GM19463 (cell line): ENCODE data around the gene ZNF417.
"Not testable (repeated sequence)": the region's sequence is repeated elsewhere in the genome, so short reads cannot be mapped to it uniquely, and the experiment has no call there.

Experiments used
- ATAC-seq: cut with Tn5 transposase; IDR thresholded peaks from one replicate; pipeline ENCODE4 v1.9.1; 2021; ENCODE audit warnings: mild to moderate bottlenecking, moderate library complexity; ENCODE audit not compliant: unreplicated experiment

The ZNF417 gene

DNA sequence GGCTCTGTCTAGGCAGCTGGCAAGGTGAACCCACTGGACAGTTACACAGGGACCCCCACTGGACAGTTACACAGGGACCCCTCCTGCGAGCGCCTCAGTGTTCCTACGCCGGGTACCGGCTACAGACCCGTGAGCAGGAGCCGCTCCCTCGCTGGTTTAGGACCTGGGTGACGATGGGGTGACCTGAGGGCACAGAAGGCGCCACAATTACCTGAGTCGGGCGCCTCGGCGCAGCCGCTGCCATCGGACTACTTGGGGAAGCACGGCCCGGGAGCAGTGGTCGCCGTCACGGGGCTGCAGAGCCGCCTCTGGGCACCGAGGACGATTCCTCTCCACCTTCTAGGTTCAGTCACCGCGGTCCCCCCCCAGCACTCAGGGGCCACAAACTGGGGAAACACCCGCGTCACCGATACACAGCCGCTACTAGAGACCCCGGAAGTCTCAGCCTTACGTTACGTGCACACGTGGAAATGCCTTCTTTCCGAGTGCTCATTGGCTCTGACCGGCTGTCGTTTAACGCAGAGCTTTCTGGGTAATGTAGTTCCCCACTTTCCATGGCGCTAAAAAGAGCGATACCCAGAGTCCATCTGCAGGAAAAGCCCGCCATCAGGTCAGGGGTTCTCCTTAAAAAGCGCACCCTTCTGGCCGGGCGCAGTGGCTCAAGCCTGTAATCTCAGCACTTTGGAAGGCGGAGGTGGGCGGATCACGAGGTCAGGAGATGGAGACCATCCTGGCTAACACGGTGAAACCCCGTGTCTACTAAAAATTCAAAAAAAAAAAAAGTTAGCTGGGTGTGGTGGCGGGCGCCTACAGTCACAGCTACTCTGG lies at the start of gene ZNF417:
TSS of gene ZNF417 (minus strand) at position 425 of the 828 bp plus-strand sequence. CDS start at position 244, 181 bp downstream.
- ATAC-seq = peak; percentile 99

DNA sequence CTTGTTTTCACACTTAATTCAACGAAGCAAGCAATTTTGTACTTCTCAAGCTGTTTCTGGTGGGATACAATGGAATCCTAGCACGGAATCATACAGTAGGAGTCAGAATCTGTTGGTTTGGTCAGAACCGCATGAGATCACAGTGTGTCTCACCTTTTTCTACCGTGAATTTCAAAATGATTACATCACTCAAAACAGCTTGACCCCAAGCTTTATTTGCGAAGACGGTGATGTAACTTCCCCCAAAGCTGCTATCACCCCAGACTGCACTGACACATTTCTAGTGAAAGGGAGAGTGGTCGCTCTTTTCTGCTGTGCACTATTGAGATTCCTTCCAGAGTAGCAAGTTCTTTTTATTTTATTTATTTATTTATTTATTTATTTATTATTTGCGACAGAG lies 48.4 kb upstream of the ZNF417 start:
- no peak for ATAC-seq

DNA sequence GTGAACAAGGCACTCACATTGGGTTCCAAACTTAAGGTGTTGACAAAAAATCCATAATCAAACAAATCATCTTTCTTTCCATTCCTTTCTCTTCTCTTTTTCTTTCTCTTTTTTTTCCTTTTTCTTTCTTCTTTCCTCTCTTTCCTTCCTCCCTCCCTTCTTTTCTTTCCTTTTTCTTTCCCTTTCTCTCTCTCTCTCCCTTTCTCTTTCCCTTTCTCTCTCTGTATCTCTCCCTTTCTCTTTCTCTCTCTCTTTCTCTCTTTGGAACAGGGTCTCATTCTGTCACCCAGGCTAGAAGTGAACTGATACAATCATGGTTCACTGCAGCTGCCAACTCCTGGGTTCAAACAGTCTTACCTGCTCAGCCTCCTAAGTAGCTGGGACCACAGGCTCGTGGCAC lies 45.4 kb upstream of the ZNF417 start:
- no peak for ATAC-seq

DNA sequence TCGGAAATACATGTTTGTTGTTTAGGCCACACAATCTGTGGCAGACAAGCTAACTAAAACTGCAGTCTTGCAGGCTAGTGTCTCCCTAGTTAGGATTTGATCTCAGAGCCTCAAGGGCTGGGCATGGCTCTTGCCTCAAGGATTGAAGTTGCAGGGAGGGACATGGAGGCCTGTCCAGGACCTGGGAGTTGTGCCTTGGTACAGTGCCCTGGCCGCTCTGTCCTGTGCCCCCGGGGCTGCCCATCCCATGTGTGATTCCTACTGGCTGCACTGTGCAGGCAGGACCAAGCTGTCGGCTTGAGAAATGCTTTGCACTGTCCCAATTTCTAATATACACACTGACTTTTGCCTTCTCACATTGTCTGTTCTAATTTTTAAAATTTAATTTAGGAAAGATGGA lies 38.6 kb upstream of the ZNF417 start:
- no peak for ATAC-seq

DNA sequence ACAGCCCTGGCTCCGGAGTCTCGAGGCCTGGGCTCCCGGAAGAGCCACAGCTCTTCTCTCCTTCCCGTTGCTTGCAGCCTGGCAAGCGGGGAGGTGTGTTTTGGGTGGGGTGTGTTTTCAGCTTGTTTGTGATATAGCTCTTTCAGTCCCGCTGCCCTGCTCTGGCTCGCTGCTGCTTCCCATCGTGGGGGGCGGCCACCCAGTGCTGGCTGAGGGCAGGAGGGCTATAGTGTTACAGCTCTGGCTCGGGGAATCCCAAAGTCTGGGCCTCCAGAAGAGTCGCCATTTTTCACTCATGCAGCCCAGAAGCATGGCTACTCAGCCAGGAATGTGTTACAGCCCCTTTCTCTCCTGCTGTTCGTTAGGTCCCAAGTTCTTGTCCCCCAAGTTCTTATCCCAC lies 33.3 kb upstream of the ZNF417 start:
- ATAC-seq = no peak

DNA sequence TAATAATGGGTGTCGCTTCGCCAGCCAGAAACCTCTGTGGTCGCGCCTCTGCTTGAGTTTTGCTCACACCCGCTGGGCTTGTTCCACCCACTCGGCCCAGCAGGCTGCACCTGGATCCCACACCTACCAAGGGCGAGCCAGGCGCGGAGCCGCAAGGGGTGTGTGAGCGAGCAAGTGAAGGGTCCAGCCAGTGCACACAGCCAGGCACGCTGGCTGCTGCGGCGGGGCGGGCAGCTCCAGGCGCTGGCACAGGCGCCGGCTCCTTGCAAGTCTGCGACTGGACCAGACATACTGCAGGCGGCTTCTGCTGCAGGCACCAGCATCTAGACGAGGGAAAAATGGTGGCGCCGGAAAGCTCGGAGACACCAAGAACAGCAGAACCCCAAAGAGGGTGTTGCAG lies 32.9 kb upstream of the ZNF417 start:
- no peak for ATAC-seq

DNA sequence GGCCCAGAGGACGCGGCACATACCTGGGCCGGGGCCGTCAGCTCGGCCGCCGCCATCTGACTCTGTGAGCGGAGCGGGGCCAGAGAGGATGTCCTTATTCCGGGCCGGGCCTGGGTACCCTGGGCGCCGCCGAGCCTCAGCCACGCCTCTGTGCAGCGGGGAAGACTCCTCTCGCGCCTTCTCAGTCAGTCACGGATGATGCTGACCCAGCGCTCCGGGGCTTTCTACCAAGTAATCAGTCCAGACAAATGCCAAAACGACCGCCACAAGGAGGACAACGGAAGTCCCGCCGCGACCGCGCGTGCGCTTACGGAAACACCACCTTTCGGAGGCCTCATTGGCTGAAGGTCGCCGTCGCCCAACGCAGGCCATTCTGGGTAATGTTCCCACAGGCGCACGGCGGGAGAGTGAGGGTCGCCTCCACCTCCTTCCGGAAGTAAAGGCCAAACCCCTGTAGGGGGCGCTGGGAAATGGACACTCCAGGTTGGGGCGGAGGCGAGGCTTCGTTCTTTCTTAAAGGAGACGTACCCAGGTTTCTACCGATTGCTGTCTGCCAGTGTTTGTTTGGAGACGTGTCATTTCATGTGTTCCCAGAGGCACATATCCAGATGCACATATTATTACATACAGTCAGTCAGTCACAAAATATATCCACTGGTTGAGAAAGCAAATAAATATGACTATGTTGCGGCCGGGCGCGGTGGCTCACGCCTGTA lies 31.2 kb upstream of the ZNF417 start, which contains the start of gene ZNF256:
TSS of gene ZNF256 (minus strand) at position 288 of the 716 bp plus-strand sequence. CDS start at position 56, 232 bp downstream.
- ATAC-seq = peak; percentile 94

DNA sequence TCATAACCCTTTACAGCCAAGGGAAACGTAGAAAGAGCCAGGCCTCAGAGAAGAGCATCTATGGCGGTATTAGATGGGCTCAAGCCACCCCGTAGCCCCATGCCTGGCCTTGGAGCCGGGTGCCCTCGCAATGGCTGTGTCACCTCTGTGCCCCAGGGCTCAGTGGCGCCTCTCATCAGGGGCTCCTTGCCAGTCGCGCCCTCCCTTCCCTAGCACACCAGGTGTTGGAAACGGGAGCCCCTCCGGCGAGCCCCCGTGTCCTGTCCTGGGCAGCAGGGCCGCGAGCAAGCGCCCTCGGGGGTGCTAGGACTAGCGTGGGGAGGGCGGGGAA lies 30.7 kb upstream of the ZNF417 start:
- ATAC-seq = no peak

DNA sequence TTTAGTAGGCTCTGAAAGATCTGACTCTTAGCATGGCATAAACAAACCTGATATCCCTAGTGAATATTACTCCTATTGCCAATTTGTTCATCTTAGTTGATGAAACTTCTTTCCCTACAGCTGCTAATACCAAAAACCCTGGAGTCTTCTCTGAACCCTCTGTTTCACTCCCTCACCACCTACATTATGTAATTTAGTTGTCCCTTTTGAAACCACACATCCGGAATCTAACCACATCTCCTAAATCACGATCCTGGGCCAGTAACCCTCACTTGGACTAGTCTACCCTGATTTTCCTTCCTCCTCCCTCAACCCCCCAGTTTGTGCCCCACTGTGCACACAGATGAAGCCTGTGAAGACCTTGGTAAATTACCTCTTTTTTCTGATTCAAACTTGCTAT lies 29.9 kb upstream of the ZNF417 start:
- ATAC-seq = no peak

DNA sequence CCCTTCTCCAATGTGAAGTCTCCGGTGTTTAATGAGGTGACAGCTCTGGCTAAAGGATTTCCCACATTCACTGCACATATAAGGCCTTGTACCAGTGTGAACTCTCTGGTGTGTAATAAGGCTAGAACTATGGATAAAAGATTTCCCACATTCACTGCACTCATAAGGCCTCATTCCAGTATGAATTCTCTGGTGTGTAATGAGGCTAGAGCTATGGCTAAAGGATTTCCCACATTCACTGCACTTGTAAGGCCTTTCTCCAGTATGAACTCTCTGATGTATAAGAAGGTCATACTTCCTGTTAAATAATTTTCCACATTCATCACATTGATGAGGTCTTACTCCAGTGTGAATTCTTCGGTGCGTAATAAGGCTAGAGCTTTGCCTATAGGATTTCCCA lies 25.2 kb upstream of the ZNF417 start:
- ATAC-seq = no peak

DNA sequence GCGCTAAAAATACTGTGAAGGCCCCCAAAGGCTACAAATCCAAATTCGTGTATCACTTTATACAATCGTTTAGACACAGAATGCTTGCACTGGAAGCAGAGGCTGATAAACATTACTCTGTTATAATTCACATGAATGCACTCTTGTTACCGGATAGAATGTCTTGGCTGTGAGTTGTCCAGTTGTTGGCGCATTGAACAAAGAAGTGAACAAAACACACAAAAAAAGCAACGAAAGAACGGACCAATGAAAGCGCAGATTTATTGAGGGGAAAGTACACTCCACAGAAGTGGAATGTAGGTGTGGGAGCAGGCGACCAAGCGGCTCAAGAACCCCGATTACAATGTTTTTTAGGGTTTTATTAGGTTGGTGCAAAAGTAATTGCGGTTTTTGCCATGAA lies 19.3 kb upstream of the ZNF417 start:
- ATAC-seq = no peak

DNA sequence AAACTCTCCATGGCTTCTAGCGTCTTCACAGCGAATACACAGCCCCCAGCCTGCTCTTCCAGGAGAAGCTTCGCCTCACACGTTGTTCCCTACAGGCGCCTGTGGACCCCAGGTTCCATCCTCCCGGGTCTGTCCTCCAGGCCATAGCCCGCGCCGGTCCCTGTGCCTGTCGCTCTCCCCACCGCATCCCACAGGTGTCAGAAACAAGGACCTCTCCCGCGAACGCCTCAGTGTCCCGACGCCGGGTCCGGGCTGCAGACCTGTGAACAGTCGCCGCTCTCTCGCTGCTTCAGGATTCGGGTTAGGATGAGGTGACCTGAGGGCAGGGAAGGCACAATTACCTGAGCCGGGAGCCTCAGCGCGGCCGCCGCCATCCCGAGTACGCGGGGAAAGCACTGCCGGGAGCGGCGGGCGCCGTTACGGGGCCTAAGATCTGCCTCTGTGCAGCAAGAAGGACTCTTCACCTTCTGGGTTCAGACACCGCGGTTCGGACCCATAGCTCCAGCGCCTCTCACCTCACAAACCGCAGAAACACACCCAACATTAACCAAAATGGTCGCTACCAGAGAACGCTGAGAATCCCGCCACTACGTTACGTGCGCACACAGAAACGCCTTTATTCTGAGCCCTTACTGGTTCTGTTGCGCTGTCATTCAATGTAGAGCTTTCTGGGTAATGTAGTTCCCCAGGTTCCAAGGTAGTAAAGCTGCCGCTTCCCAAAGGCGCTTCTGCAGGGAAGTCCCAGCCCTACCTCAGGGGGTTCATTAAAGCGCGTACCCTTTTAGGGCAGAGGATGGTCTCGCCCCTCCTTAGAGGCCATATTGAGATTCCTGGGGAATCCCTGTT lies 18.7 kb upstream of the ZNF417 start, which contains the start of gene ZNF418:
TSS of gene ZNF418 (minus strand) at position 583 of the 846 bp plus-strand sequence. CDS start 1,580 bp downstream, outside the sequence.
- ATAC-seq = no peak

DNA sequence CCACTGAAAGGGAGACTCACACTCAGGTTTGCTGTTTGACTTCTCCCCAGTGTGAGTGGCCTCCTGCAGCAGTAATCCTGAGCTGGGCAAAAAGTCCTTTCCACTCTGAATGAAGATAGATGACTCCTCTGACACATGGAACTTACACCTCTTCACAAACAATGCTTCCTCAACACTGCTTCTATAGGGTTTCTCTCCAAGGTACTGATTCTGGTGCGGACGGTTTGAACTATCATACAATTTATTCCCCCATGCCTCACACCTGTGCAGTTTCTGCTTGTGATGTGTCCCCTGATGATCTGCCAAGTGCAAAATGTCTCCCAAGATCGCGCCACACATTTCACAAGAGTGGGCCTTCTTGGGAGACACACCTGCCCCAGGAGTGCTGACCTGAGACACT lies 11.2 kb upstream of the ZNF417 start:
- no peak for ATAC-seq

DNA sequence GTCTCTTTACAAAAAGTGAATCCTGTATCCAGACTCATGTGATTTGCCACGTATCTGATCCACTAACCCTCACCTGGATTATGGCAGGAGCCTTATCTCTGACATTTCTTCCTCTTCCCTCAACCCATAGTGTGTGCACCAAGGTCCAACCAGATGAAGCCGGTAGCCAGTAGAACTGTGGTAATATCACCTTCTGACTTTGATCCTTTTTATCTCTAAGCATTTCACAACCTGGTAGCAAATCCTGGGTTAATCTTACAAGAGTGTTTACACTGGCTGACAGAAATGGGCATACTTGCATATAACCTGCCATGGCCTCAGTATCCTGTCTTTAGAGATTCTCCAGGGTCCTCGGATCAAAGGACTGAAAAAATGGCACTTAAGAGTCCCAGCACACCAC lies 1.9 kb downstream of the ZNF417 start:
- ATAC-seq = no peak

DNA sequence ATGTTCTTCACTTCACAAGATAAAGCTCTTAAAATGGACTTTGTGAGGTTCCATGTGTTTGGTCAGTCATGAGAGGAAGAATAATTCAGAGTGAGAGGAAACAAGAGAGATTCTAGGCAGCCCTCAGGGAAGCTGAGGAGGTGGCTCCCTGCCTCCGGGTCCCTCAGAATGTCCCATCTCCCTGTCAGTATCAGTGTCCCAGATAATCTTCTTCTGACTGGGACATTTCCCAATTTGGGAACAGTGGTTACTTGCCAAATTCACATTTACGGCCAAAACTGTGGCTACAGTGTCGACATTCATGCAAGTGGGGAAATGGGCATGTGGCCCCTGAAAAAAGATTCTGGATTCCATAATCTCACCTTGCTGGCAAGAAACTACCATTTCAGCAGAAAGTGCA lies 9.0 kb downstream of the ZNF417 start:
- ATAC-seq = no peak

DNA sequence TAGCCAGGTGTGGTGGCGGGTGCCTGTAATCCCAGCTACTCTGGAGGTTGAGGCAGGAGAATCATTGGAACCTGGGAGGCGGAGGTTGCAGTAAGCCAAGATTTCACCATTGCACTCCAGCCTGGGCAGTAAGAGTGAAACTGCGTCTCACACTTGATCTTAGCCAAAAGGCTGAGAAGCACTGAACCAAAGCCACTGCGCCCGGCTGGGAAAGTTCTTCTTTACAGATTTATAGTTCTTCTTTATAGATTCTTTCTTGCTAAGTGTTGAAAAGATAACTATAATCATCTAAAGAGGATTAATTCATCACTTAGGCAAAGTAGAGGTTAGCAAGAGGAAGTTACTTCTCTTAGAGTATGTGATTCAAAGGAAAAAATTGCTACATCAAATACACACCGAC lies 11.1 kb downstream of the ZNF417 start:
- ATAC-seq = no peak

DNA sequence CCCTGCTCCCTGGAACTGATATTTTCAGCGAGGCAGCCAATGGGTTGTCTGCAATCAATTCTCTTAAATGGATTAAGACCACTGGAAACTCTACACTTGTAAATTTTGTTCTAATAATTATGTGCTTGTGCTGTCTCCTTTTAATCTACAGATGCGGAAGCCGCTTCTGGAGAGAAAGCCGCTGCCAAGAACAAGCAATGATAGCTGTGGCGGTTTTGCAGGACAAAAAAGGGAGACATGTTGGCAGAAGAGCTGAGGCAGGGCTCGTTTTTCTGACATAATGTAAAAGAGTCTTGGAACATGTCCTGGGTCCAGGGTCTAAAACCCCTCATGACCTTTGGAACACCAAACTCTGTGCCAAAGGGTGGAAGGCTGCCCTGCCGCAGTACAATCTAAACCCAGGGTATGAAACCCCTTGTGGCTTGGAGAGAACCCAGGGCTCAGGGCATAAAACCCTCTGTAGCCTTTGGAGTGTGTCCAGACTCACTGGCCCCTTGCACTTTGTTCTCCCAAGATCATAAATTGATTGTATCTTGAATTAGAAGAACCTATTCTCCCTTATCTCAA lies 12.7 kb downstream of the ZNF417 start:
- ATAC-seq = no peak

DNA sequence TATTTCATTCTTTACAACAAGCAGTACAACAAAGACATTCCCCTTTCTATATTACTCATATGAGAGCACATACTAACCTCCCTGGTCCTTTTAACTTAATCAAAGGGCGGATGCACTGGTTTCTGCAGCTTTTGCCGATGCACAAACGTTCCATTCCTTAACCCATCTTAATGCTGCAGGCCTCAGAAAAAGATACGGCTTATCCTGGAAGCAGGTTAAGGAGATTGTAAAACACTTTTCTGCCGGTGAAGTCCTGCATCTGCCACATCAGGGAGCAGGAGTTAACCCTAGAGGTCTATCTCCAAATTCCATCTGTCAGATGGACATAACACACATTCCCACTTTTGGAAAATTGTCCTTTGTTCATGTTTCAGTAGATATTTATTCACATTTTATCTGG lies 16.1 kb downstream of the ZNF417 start:
- no peak for ATAC-seq

DNA sequence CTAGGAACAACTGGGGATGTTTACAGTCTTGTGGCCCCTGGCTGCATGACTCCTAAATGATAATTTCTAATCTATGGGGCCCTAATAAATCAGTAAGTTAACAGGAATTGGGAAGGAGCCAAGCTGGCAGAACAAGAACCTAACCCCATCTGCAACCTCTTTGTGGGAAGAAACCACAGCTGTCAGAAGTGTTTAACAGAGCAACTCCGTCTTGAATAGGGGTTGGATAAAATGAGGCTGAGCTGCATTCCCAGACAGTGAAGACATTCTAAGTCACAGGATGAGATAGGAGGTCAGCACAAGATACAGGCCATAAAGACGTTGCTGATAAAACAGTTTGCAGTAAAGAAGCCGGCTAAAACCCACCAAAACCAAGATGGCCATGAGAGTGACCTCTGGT lies 25.7 kb downstream of the ZNF417 start:
- ATAC-seq = not testable (repeated sequence)

DNA sequence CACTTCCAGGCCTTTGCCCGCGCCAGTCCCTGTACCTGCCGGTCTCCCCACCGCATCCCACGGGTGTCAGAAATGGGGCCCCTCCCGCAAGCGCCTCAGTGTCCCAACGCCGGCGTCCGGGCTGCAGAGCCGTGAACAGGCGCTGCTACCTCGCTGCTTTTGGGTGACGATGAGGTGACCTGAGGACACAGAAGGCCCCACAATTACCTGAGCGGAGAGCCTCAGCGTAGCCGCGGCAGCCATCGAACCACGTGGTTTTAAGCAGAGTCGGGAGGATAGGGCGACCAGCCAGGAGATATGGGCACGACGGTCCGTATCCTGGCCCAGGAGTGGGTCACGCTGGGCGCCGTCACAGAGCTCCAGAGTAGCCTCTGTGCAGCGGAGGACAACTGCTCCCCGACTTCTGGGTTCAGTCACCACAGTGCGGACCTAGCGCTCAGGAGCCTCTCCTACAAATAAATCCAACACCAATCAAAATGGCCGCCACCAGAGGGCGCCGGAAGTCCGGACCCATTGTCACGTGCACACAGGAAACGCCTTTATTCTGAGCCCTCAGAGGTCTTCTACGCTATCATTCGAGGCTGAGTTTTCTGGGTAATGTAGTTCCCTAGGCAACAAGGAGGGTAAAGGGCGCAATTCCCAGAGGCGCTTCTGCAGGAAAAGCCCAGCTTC lies 27.7 kb downstream of the ZNF417 start, which contains the start of gene ZNF814:
TSS of gene ZNF814 (minus strand) at position 478 of the 672 bp plus-strand sequence. CDS start at position 243, 235 bp downstream.
- ATAC-seq = no peak
